Astrocyte (in vitro differentiated cells and primary cell): ENCODE data around the gene TRHDE. TPM values are rescaled to one million over a fixed set of nuclear protein-coding genes. Genes with fewer than 3 reads are reported as not detected.

ENCODE experiments used
- DNase-seq: peaks from one replicate; pipeline ENCODE4 v3.0.0-alpha.2; 2010; ENCODE audit warnings: low read depth
- FAIRE-seq: peaks from 2 replicates; lab custom pipeline; 2011; peaks lifted over from hg19 to GRCh38; lab: Jason Lieb, UNC
- H2AFZ ChIP-seq: 2 replicates; pipeline ENCODE4 v1.6.0; 2012; ENCODE audit warnings: low read depth, low read length, inconsistent platforms
- H3K27ac ChIP-seq: 2 replicates; pipeline ENCODE4 v1.5.1; 2011; ENCODE audit warnings: low read depth, low read length, inconsistent platforms
- H3K27me3 ChIP-seq: 2 replicates; pipeline ENCODE4 v1.6.0; 2011; ENCODE audit warnings: low read length, inconsistent platforms; ENCODE audit not compliant: insufficient read depth
- H3K36me3 ChIP-seq: 2 replicates; pipeline ENCODE4 v1.5.1; 2011; ENCODE audit warnings: low read length, inconsistent platforms; ENCODE audit not compliant: insufficient read depth
- H3K4me1 ChIP-seq: 2 replicates; pipeline ENCODE4 v1.5.1; 2011; ENCODE audit warnings: low read length, inconsistent platforms; ENCODE audit not compliant: insufficient read depth
- H3K4me2 ChIP-seq: 2 replicates; pipeline ENCODE4 v1.6.0; 2012; ENCODE audit warnings: low read length, inconsistent platforms
- H3K4me3 ChIP-seq: 2 replicates; pipeline ENCODE4 v1.5.1; 2011; ENCODE audit warnings: low read depth, mild to moderate bottlenecking, low read length, inconsistent platforms; ENCODE audit not compliant: insufficient read depth
- H3K79me2 ChIP-seq: 2 replicates; pipeline ENCODE4 v1.6.0; 2012; ENCODE audit warnings: mild to moderate bottlenecking, low read length, inconsistent platforms; ENCODE audit not compliant: insufficient read depth
- H3K9ac ChIP-seq: 2 replicates; pipeline ENCODE4 v1.6.0; 2012; ENCODE audit warnings: mild to moderate bottlenecking, low read length, inconsistent platforms
- H3K9me3 ChIP-seq: 2 replicates; pipeline ENCODE4 v1.5.1; 2012; ENCODE audit warnings: low read depth, mild to moderate bottlenecking, low read length, inconsistent platforms; ENCODE audit not compliant: insufficient read depth
- H4K20me1 ChIP-seq: 2 replicates; pipeline ENCODE4 v1.6.0; 2012; ENCODE audit warnings: low read length, inconsistent platforms; ENCODE audit not compliant: insufficient read depth
- H3K27ac Mint-ChIP-seq: one replicate; pipeline ENCODE4 v1.8.0; 2021; ENCODE audit warnings: mild to moderate bottlenecking, mixed read lengths; ENCODE audit not compliant: unreplicated experiment
- H3K27me3 Mint-ChIP-seq: one replicate; pipeline ENCODE4 v1.8.0; 2021; ENCODE audit warnings: low read depth, mixed read lengths; ENCODE audit not compliant: unreplicated experiment
- H3K36me3 Mint-ChIP-seq: one replicate; pipeline ENCODE4 v1.8.0; 2021; ENCODE audit warnings: low read depth, mixed read lengths; ENCODE audit not compliant: unreplicated experiment
- H3K4me1 Mint-ChIP-seq: one replicate; pipeline ENCODE4 v1.8.0; 2021; ENCODE audit warnings: low read depth, mixed read lengths; ENCODE audit not compliant: unreplicated experiment
- H3K4me3 Mint-ChIP-seq: one replicate; pipeline ENCODE4 v1.8.0; 2021; ENCODE audit warnings: mild to moderate bottlenecking, moderate library complexity, mixed read lengths; ENCODE audit not compliant: unreplicated experiment
- H3K9me3 Mint-ChIP-seq: one replicate; pipeline ENCODE4 v1.8.0; 2021; ENCODE audit warnings: mild to moderate bottlenecking, mixed read lengths; ENCODE audit not compliant: unreplicated experiment
- CTCF ChIP-seq: IDR thresholded peaks from 2 replicates; pipeline ENCODE4 v1.5.1; 2011; ENCODE audit warnings: low read depth, mild to moderate bottlenecking, inconsistent platforms, low read length, moderate library complexity; ENCODE audit not compliant: insufficient read depth
- EZH2 ChIP-seq: IDR thresholded peaks from 2 replicates; pipeline ENCODE4 v1.6.1; 2012; ENCODE audit warnings: mild to moderate bottlenecking, low read length, inconsistent platforms; ENCODE audit not compliant: insufficient read depth
- total RNA-seq: library from RNA; stranded (reverse); gene quantifications from 2 replicates; pipeline ENCODE4 v1.2.1, GENCODE V29; 2021

TRHDE gene
- total RNA-seq, 1 donor from 2014 or later, result 1.4 TPM

GRCh38 chr12:72468505-72468904 lies 196.3 kb downstream of the TRHDE start:
- FAIRE-seq, result no peak
- no peak overlapping the region for H3K4me2 ChIP-seq
- H3K27ac Mint-ChIP-seq, result no peak overlapping the region
- no peaks in the 10 kb centered on the region for H3K27me3 Mint-ChIP-seq
- H3K9me3 Mint-ChIP-seq, result no peaks in the 10 kb centered on the region
- no peaks in the 10 kb centered on the region for H3K9me3 ChIP-seq
- H3K36me3 ChIP-seq, result no peaks in the 10 kb centered on the region
- DNase-seq, result no peak
- H3K9ac ChIP-seq, result no peak overlapping the region
- H3K27ac ChIP-seq, result no peak overlapping the region
- TF ChIP-seq CTCF (no peak), EZH2 (no peak)
- H3K4me3 Mint-ChIP-seq, result no peak overlapping the region
- no peaks in the 10 kb centered on the region for H4K20me1 ChIP-seq
- no peaks in the 10 kb centered on the region for H3K27me3 ChIP-seq
- no peak overlapping the region for H3K4me3 ChIP-seq
- H2AFZ ChIP-seq, result no peak overlapping the region
- H3K79me2 ChIP-seq, result no peaks in the 10 kb centered on the region
- no peaks in the 10 kb centered on the region for H3K4me1 Mint-ChIP-seq
- no peaks in the 10 kb centered on the region for H3K4me1 ChIP-seq
- H3K36me3 Mint-ChIP-seq, result no peaks in the 10 kb centered on the region

GRCh38 chr12:72471806-72472205 lies 199.6 kb downstream of the TRHDE start:
- Histone ChIP-seq H3K9me3 (no peaks in the 10 kb centered on the region), H2AFZ (no peak overlapping the region), H3K79me2 (no peaks in the 10 kb centered on the region), H3K27ac (no peak overlapping the region), H3K27me3 (no peaks in the 10 kb centered on the region), H3K36me3 (no peaks in the 10 kb centered on the region), H4K20me1 (no peaks in the 10 kb centered on the region), H3K9ac (no peak overlapping the region), H3K4me1 (no peaks in the 10 kb centered on the region), H3K4me2 (no peak overlapping the region), H3K4me3 (no peak overlapping the region)
- DNase-seq (no peak), FAIRE-seq (no peak)
- Mint-ChIP-seq H3K4me1 (no peaks in the 10 kb centered on the region), H3K27me3 (no peaks in the 10 kb centered on the region), H3K4me3 (no peak overlapping the region), H3K36me3 (no peaks in the 10 kb centered on the region), H3K9me3 (no peaks in the 10 kb centered on the region), H3K27ac (no peak overlapping the region)
- TF ChIP-seq CTCF, result no peak

- no peaks in the 10 kb centered on the region for H3K4me1 Mint-ChIP-seq
- no peak overlapping the region for H3K27ac ChIP-seq
- H3K36me3 ChIP-seq, result no peaks in the 10 kb centered on the region
- no peaks in the 10 kb centered on the region for H3K27me3 ChIP-seq
- H3K4me1 ChIP-seq, result no peaks in the 10 kb centered on the region
- H2AFZ ChIP-seq, result no peak overlapping the region
- no peak overlapping the region for H3K4me3 ChIP-seq
- no peaks in the 10 kb centered on the region for H3K36me3 Mint-ChIP-seq
- no peak overlapping the region for H3K4me3 Mint-ChIP-seq
- no peaks in the 10 kb centered on the region for H3K9me3 Mint-ChIP-seq
- no peak overlapping the region for H3K4me2 ChIP-seq
- H3K9ac ChIP-seq, result no peak overlapping the region
- H3K79me2 ChIP-seq, result no peaks in the 10 kb centered on the region
- no peaks in the 10 kb centered on the region for H4K20me1 ChIP-seq
- no peak overlapping the region for H3K27ac Mint-ChIP-seq
- no peaks in the 10 kb centered on the region for H3K9me3 ChIP-seq
- FAIRE-seq, result no peak
- TF ChIP-seq EZH2, result no peak
- no peak for TF ChIP-seq CTCF
- DNase-seq, result no peak
- no peaks in the 10 kb centered on the region for H3K27me3 Mint-ChIP-seq
Observed at GRCh38 chr12:72472350-72472749, 200.2 kb downstream of the TRHDE start.
